HFF-Myc (cell line): ENCODE measurements around the gene FREM2.

ENCODE experiments used
- DNase-seq: peaks from one replicate; pipeline ENCODE4 v3.0.0-alpha.2; 2011; ENCODE audit warnings: low read depth; ENCODE audit errors: extremely low read depth
- H3K4me3 ChIP-seq: replicated peaks from 2 replicates; pipeline ENCODE4 v1.5.1; 2011; ENCODE audit warnings: low read depth, mild to moderate bottlenecking, control low read depth, low read length
- CTCF ChIP-seq: IDR thresholded peaks from 2 replicates; pipeline ENCODE4 v1.5.1; 2012; ENCODE audit warnings: mild to moderate bottlenecking, low read depth, low read length, control low read depth; ENCODE audit errors: missing control alignments

Gene FREM2

GRCh38 chr13:38862443-38862842, 175.6 kb downstream of the FREM2 start:
- DNase-seq, result no peak
- H3K4me3 ChIP-seq, result no peak overlapping the region
- TF ChIP-seq CTCF, result no peak

- no peak for DNase-seq
- H3K4me3 ChIP-seq, result no peak overlapping the region
- no peak for TF ChIP-seq CTCF
Measured at GRCh38 chr13:38863536-38863935, 176.7 kb downstream of the FREM2 start.

GRCh38 chr13:38866649-38867048, 179.8 kb downstream of the FREM2 start:
- DNase-seq, result no peak
- no peak overlapping the region for H3K4me3 ChIP-seq
- no peak for TF ChIP-seq CTCF

- H3K4me3 ChIP-seq, result no peak overlapping the region
- no peak for DNase-seq
- no peak for TF ChIP-seq CTCF
Measured at GRCh38 chr13:38868399-38868798, 181.5 kb downstream of the FREM2 start.

GRCh38 chr13:38868870-38869269, 182.0 kb downstream of the FREM2 start:
- no peak for DNase-seq
- TF ChIP-seq CTCF, result no peak
- no peak overlapping the region for H3K4me3 ChIP-seq

GRCh38 chr13:38871275-38871674, 184.4 kb downstream of the FREM2 start:
- no peak for DNase-seq
- H3K4me3 ChIP-seq, result no peak overlapping the region

More at GRCh38 chr13:38871275-38871674, 184.4 kb downstream of the FREM2 start:
- TF ChIP-seq CTCF, result no peak
